ENCODE results near the gene HOXD12.

Gene HOXD12

GRCh38 chr2:176117162-176117822 is 17.7 kb downstream of the HOXD12 start:
- H3K4me3 ChIP-seq (ENCODE audit: extremely low read depth, insufficient read depth, low read length, poor library complexity, severe bottlenecking): no peak overlapping the region
- WGBS, 2 experiments (ENCODE audit: insufficient coverage in 2 of 2): 62 to 73% methylated on average over 33 to 38 of the region's 40 CpGs

GRCh38 chr2:176117823-176118371 is 18.3 kb downstream of the HOXD12 start:
- Histone ChIP-seq H3K9me3 (ENCODE audit: control insufficient read depth, low read length) (peaks cover 6% of the 10 kb centered on the region), H3K4me1 (ENCODE audit: control insufficient read depth, insufficient read depth, low read length, poor library complexity, severe bottlenecking) (no peaks in the 10 kb centered on the region), H3K4me3 (ENCODE audit: extremely low read depth, insufficient read depth, low read length, poor library complexity, severe bottlenecking) (no peak overlapping the region), H3K36me3 (ENCODE audit: control insufficient read depth, insufficient read depth, low read length) (no peaks in the 10 kb centered on the region), H3K27ac (ENCODE audit: low read depth, low read length, severe bottlenecking) (no peak overlapping the region)
- 39 to 78% methylated on average over 3 to 11 of the region's 11 CpGs for WGBS, 2 experiments (ENCODE audit: insufficient coverage in 2 of 2)

More at GRCh38 chr2:176117162-176117822, 17.7 kb downstream of the HOXD12 start:
- peaks cover 6% of the 10 kb centered on the region for H3K9me3 ChIP-seq (ENCODE audit: control insufficient read depth, low read length)
- H3K27ac ChIP-seq (ENCODE audit: low read depth, low read length, severe bottlenecking): no peak overlapping the region
- H3K36me3 ChIP-seq (ENCODE audit: control insufficient read depth, insufficient read depth, low read length): no peaks in the 10 kb centered on the region
- no peaks in the 10 kb centered on the region for H3K4me1 ChIP-seq (ENCODE audit: control insufficient read depth, insufficient read depth, low read length, poor library complexity, severe bottlenecking)

GRCh38 chr2:176118601-176119339 is 19.2 kb downstream of the HOXD12 start:
- 3 to 8% methylated on average over 18 of the region's 24 CpGs for WGBS, 2 experiments (ENCODE audit: insufficient coverage in 2 of 2)

GRCh38 chr2:176120364-176121189 is 21.0 kb downstream of the HOXD12 start:
- Histone ChIP-seq H3K9me3 (ENCODE audit: control insufficient read depth, low read length) (peaks cover 6% of the 10 kb centered on the region), H3K4me1 (ENCODE audit: control insufficient read depth, insufficient read depth, low read length, poor library complexity, severe bottlenecking) (no peaks in the 10 kb centered on the region), H3K27ac (ENCODE audit: low read depth, low read length, severe bottlenecking) (no peak overlapping the region), H3K36me3 (ENCODE audit: control insufficient read depth, insufficient read depth, low read length) (no peaks in the 10 kb centered on the region), H3K4me3 (ENCODE audit: extremely low read depth, insufficient read depth, low read length, poor library complexity, severe bottlenecking) (no peak overlapping the region)
- 14 to 23% methylated on average over 7 of the region's 13 CpGs for WGBS, 2 experiments (ENCODE audit: insufficient coverage in 2 of 2)

More at GRCh38 chr2:176118601-176119339, 19.2 kb downstream of the HOXD12 start:
- Histone ChIP-seq H3K36me3 (ENCODE audit: control insufficient read depth, insufficient read depth, low read length) (no peaks in the 10 kb centered on the region), H3K4me1 (ENCODE audit: control insufficient read depth, insufficient read depth, low read length, poor library complexity, severe bottlenecking) (no peaks in the 10 kb centered on the region), H3K4me3 (ENCODE audit: extremely low read depth, insufficient read depth, low read length, poor library complexity, severe bottlenecking) (no peak overlapping the region), H3K27ac (ENCODE audit: low read depth, low read length, severe bottlenecking) (no peak overlapping the region), H3K9me3 (ENCODE audit: control insufficient read depth, low read length) (peaks cover 6% of the 10 kb centered on the region)

GRCh38 chr2:176121190-176122051 is 21.8 kb downstream of the HOXD12 start:
- Histone ChIP-seq H3K27ac (ENCODE audit: low read depth, low read length, severe bottlenecking) (no peak overlapping the region), H3K36me3 (ENCODE audit: control insufficient read depth, insufficient read depth, low read length) (no peaks in the 10 kb centered on the region), H3K4me3 (ENCODE audit: extremely low read depth, insufficient read depth, low read length, poor library complexity, severe bottlenecking) (no peak overlapping the region), H3K4me1 (ENCODE audit: control insufficient read depth, insufficient read depth, low read length, poor library complexity, severe bottlenecking) (no peaks in the 10 kb centered on the region), H3K9me3 (ENCODE audit: control insufficient read depth, low read length) (peaks cover 6% of the 10 kb centered on the region)
- 1 to 4% methylated on average over 16 to 31 of the region's 53 CpGs for whole genome bisulfite sequencing, 2 experiments (ENCODE audit: insufficient coverage in 2 of 2)

- WGBS, 2 experiments (ENCODE audit: insufficient coverage in 2 of 2): 2 to 3% methylated on average over 31 to 39 of the region's 47 CpGs
- Histone ChIP-seq H3K9me3 (ENCODE audit: control insufficient read depth, low read length) (peaks cover under 1% of the 10 kb centered on the region), H3K27ac (ENCODE audit: low read depth, low read length, severe bottlenecking) (no peak overlapping the region), H3K4me1 (ENCODE audit: control insufficient read depth, insufficient read depth, low read length, poor library complexity, severe bottlenecking) (no peaks in the 10 kb centered on the region), H3K4me3 (ENCODE audit: extremely low read depth, insufficient read depth, low read length, poor library complexity, severe bottlenecking) (peak overlapping the region; percentile 26), H3K36me3 (ENCODE audit: control insufficient read depth, insufficient read depth, low read length) (no peaks in the 10 kb centered on the region)
Observed at GRCh38 chr2:176122052-176122682, 22.6 kb downstream of the HOXD12 start.

- Histone ChIP-seq H3K9me3 (ENCODE audit: control insufficient read depth, low read length) (no peaks in the 10 kb centered on the region), H3K36me3 (ENCODE audit: control insufficient read depth, insufficient read depth, low read length) (no peaks in the 10 kb centered on the region), H3K4me1 (ENCODE audit: control insufficient read depth, insufficient read depth, low read length, poor library complexity, severe bottlenecking) (no peaks in the 10 kb centered on the region), H3K4me3 (ENCODE audit: extremely low read depth, insufficient read depth, low read length, poor library complexity, severe bottlenecking) (peak within 1 kb of the TSS; percentile 26), H3K27ac (ENCODE audit: low read depth, low read length, severe bottlenecking) (no peak within 1 kb of the TSS)
- 1% methylated on average over 56 to 57 of the region's 84 CpGs for WGBS, 2 experiments (ENCODE audit: insufficient coverage in 2 of 2)
Observed at GRCh38 chr2:176122683-176123410, 23.3 kb downstream of the HOXD12 start, which contains the start of gene HOXD9. TSS of gene HOXD9 (plus strand) at chr2:176122719. CDS start at chr2:176122769, 50 bp downstream.

GRCh38 chr2:176123411-176124109 is 24.0 kb downstream of the HOXD12 start:
- Histone ChIP-seq H3K36me3 (ENCODE audit: control insufficient read depth, insufficient read depth, low read length) (no peaks in the 10 kb centered on the region), H3K4me3 (ENCODE audit: extremely low read depth, insufficient read depth, low read length, poor library complexity, severe bottlenecking) (peak overlapping the region; percentile 26), H3K9me3 (ENCODE audit: control insufficient read depth, low read length) (no peaks in the 10 kb centered on the region), H3K27ac (ENCODE audit: low read depth, low read length, severe bottlenecking) (no peak overlapping the region), H3K4me1 (ENCODE audit: control insufficient read depth, insufficient read depth, low read length, poor library complexity, severe bottlenecking) (no peaks in the 10 kb centered on the region)
- 2 to 3% methylated on average over 27 to 36 of the region's 40 CpGs for WGBS, 2 experiments (ENCODE audit: insufficient coverage in 2 of 2)
